ENCODE measurements around the gene GPR137.

GPR137 gene

DNA sequence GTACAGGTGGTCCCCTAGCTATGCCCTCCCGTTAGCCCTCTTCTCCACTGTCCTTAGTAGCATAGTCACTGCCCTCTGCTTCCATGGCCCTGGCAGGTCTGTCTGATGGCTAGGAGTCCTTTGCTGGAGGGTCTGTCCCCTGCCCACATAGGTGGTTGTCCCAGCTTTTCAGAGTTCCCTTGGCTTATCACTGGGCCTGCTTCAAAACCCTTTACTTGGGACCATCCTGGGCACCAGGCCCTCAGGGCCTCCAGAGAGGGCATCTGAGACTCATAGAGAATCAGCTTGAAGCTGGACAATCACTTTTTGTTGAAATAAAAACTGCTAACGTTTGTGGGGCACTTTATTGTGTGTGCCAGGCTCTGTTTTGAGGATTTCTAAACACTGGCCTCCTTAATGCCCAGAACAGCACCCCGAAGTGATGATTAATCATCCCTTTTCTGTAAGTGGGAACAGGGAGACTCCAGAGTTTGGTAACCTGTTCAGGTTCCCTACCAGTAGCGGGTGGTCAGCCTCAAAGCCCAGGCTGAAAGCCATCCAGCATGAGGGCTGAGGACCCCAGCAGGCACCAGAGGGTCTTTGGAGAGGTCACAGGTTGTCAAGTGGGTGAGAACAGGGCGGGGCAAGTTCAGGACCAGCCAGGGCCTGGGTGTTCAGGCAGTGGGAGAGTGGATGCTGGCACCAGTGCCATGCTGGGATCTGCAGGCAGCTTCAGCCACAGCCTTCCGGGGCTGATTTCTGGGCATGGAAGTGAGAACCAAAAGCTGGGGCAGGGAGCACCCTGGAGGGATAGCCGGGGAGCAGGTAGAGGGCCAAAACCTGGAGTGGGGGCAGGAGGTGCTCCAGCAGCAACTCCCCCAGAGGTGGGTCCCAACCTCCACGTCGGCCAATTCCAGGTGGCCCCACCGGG is 5.0 kb downstream of the GPR137 start:
- Histone ChIP-seq H3K9me3 (ENCODE audit: low read length) (no peaks in the 10 kb centered on the region), H3K4me1 (ENCODE audit: insufficient read depth, low read length) (peaks cover 30% of the 10 kb centered on the region), H3K27me3 (ENCODE audit: insufficient read depth, low read length) (peaks cover 42% of the 10 kb centered on the region), H2AFZ (ENCODE audit: low read depth, low read length) (no peak overlapping the region), H3K36me3 (ENCODE audit: insufficient read depth, low read length) (no peaks in the 10 kb centered on the region), H3K4me3 (ENCODE audit: low read length) (no peak overlapping the region)

DNA sequence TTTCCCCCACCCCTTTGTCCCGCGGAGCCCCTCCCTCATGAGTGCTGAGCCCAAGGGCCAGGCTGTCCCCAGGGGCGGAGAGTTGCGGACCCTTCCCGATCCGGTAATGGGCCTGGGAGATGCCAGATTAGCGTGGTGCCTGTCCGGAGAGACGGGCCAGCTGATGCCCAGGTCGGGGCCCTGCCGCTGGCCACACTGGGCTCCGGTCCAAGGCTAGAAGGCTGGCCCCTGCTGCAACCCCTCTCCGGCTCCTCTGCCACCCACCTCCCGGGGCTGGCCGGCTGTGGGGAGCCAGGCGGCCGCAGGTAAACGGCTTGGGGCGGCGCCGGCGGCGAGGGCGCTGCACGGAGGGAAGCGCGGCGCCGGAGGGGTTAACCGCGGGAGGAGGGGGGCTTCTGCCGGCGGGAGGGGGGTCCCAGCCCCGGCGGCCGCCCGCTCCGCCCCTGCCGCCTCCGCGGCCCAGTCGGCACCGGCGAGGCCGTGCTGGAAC is 5.7 kb downstream of the GPR137 start, which contains the start of gene KCNK4:
Gene KCNK4, plus strand, starts transcription at position 41 of the 490 bp plus-strand sequence. CDS start 1,717 bp downstream, outside the sequence.
- Histone ChIP-seq H3K9me3 (ENCODE audit: low read length) (no peaks in the 10 kb centered on the region), H3K4me1 (ENCODE audit: insufficient read depth, low read length) (peaks cover 25% of the 10 kb centered on the region), H3K4me3 (ENCODE audit: low read length) (peak within 1 kb of the TSS; percentile 38), H2AFZ (ENCODE audit: low read depth, low read length) (peak within 1 kb of the TSS; percentile 23), H3K27me3 (ENCODE audit: insufficient read depth, low read length) (peaks cover 49% of the 10 kb centered on the region), H3K36me3 (ENCODE audit: insufficient read depth, low read length) (no peaks in the 10 kb centered on the region)

DNA sequence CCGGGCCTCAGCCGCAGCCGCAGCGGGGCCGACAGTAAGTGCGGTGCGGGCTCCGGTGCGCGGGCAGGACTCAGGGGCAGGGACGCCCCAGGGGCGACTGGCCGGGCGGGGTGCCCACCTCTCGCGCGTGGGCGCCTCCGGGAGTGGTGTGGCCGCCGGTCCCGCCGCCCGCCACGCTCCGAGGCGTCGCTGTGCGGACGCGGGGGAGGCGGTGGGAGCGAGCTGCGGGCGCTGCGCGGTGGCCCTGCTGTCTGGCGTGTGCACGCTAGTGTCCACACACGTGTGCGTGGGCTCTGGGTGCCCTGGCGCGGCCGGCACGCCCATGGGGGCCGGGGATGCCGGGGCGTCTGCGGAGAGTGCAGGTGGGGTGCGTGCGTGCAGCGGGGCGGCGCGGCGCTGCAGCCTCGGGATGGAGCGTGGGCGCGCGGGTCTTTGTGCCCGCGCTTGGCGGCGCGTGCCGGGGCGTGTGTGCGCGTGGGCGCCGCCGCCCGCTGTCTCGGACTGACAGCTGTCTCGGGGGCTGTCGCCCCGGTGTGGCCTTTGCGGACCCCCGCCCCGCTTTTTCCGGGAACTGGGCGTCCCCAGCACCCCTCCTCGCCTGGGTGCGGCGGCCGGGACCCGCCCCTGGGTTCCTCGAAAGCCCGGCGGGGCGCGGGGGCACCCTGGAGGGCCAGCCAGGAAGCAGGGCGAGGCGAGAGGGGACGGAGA is 6.3 kb downstream of the GPR137 start:
- no peaks in the 10 kb centered on the region for H3K9me3 ChIP-seq (ENCODE audit: low read length)
- H3K4me1 ChIP-seq (ENCODE audit: insufficient read depth, low read length) = peaks cover 20% of the 10 kb centered on the region
- H2AFZ ChIP-seq (ENCODE audit: low read depth, low read length) = peak overlapping the region; percentile 23
- peaks cover 53% of the 10 kb centered on the region for H3K27me3 ChIP-seq (ENCODE audit: insufficient read depth, low read length)
- H3K36me3 ChIP-seq (ENCODE audit: insufficient read depth, low read length) = no peaks in the 10 kb centered on the region
- H3K4me3 ChIP-seq (ENCODE audit: low read length) = peak overlapping the region; percentile 38

DNA sequence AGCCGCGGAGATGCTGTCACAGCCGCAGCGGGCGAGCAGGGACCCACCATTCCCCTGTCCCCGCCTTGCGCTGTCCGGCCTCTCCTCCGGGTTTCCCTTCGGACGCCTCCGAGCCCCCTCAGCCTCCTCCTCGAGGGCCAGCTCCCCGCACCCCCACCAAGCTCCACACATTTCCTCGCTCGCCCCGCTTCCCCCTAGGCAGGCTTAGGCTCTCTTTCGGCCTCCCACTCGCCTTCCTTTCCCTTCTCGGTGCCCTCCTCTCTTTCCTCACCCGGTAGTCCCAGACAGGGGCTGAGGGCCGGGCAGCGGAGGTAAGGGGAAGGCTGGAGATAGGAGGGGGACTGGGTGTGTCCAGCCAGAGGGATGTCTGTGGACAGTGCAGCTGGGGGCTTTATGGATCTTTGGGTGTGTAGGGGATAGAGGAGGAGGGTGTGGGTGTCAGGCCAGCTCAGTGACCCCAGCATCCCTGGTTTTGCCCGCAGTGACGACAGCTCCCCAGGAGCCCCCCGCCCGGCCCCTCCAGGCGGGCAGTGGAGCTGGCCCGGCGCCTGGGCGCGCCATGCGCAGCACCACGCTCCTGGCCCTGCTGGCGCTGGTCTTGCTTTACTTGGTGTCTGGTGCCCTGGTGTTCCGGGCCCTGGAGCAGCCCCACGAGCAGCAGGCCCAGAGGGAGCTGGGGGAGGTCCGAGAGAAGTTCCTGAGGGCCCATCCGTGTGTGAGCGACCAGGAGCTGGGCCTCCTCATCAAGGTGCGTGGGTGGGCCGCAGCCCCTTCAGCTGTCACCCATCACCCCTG is 7.0 kb downstream of the GPR137 start:
- Histone ChIP-seq H3K36me3 (ENCODE audit: insufficient read depth, low read length) (no peaks in the 10 kb centered on the region), H3K27me3 (ENCODE audit: insufficient read depth, low read length) (peaks cover 60% of the 10 kb centered on the region), H2AFZ (ENCODE audit: low read depth, low read length) (peak overlapping the region; percentile 23), H3K4me3 (ENCODE audit: low read length) (peak overlapping the region; percentile 38), H3K9me3 (ENCODE audit: low read length) (no peaks in the 10 kb centered on the region), H3K4me1 (ENCODE audit: insufficient read depth, low read length) (peaks cover 20% of the 10 kb centered on the region)

DNA sequence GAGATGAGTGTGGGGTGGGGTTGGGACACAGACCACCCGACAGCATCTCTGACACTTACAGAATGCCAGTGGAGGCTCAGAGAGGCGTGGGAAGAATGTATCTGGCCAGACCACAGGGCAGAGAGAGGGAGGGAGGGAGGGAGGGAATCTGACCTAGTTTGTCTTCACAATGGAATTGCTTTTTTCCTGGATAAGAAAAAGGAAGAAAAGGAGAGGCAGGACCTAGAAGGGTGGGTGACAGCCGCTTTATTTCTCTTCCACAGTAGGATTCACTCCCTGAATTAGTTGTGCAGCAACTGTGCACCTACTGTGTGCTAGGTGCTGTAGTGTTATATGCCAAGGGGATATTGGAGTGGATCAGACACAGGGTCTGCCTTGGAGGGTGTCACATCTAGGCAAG is 9.1 kb downstream of the GPR137 start:
- Histone ChIP-seq H2AFZ (ENCODE audit: low read depth, low read length) (no peak overlapping the region), H3K4me3 (ENCODE audit: low read length) (no peak overlapping the region), H3K9me3 (ENCODE audit: low read length) (no peaks in the 10 kb centered on the region), H3K27me3 (ENCODE audit: insufficient read depth, low read length) (peaks cover 75% of the 10 kb centered on the region), H3K4me1 (ENCODE audit: insufficient read depth, low read length) (peaks cover 28% of the 10 kb centered on the region), H3K36me3 (ENCODE audit: insufficient read depth, low read length) (no peaks in the 10 kb centered on the region)

DNA sequence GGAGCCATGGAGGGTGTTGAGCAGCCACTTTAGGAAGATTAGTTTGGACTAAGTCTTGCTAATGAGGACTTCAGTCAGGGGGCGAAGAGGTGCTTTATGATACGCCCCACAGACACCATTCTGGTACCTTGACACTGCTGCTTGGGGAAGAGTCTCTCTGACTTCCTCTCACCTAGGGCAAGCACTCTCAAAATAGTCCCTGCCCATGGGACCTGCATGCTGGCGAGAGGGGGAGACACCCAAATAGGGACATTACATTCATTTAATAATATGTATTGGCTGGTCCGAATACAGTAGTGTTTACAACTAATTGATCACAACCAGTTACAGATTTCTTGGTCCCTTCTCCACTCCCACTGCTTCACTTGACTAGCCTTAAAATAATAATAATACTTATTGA is 10.1 kb downstream of the GPR137 start:
- Histone ChIP-seq H3K4me3 (ENCODE audit: low read length) (no peak overlapping the region), H2AFZ (ENCODE audit: low read depth, low read length) (no peak overlapping the region), H3K36me3 (ENCODE audit: insufficient read depth, low read length) (no peaks in the 10 kb centered on the region), H3K27me3 (ENCODE audit: insufficient read depth, low read length) (peaks cover 77% of the 10 kb centered on the region), H3K9me3 (ENCODE audit: low read length) (no peaks in the 10 kb centered on the region), H3K4me1 (ENCODE audit: insufficient read depth, low read length) (peaks cover 34% of the 10 kb centered on the region)

DNA sequence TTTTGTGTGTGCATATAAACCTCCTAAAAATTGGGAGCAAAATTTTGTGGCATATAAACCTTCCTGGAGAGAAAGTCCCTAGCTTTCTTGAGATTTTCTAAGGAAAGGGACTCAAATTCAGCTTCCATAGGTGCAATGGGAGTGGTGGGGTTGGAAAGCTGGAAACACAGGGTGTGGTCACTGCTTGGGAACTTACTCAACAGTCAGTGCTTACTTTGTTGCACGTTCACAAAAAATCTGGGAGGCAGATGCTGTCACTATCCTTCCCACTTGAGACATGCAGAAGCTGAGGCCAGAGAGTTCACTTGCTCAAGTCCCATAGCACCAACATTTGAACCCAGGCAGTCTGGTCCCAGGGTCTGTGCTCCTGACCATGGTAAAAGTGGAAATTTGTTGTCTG is 10.6 kb downstream of the GPR137 start:
- Histone ChIP-seq H3K4me3 (ENCODE audit: low read length) (no peak overlapping the region), H3K9me3 (ENCODE audit: low read length) (no peaks in the 10 kb centered on the region), H3K4me1 (ENCODE audit: insufficient read depth, low read length) (peaks cover 34% of the 10 kb centered on the region), H2AFZ (ENCODE audit: low read depth, low read length) (no peak overlapping the region), H3K36me3 (ENCODE audit: insufficient read depth, low read length) (no peaks in the 10 kb centered on the region), H3K27me3 (ENCODE audit: insufficient read depth, low read length) (peaks cover 73% of the 10 kb centered on the region)

DNA sequence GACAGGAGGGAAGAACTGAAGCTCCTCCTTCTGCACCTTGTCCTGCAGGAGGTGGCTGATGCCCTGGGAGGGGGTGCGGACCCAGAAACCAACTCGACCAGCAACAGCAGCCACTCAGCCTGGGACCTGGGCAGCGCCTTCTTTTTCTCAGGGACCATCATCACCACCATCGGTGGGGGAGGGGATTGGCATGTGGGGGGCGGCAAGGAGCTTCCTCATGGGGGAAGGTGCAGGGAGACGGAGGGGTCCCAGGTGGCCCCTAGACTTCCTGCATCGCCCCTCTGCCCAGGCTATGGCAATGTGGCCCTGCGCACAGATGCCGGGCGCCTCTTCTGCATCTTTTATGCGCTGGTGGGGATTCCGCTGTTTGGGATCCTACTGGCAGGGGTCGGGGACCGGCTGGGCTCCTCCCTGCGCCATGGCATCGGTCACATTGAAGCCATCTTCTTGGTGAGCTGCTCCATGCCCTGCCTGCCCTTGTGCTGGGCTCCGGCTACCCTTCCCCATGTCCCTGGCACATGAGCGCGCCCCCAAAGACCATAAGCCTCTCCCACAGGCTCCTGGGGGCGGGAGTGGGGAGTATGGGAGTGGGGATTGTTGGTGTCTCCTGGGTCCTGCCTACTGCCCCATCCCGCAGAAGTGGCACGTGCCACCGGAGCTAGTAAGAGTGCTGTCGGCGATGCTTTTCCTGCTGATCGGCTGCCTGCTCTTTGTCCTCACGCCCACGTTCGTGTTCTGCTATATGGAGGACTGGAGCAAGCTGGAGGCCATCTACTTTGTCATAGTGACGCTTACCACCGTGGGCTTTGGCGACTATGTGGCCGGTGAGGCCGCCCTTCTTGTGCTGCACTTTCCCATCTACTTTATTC is 11.4 kb downstream of the GPR137 start:
- Histone ChIP-seq H3K27me3 (ENCODE audit: insufficient read depth, low read length) (peaks cover 65% of the 10 kb centered on the region), H2AFZ (ENCODE audit: low read depth, low read length) (no peak overlapping the region), H3K4me3 (ENCODE audit: low read length) (no peak overlapping the region), H3K9me3 (ENCODE audit: low read length) (no peaks in the 10 kb centered on the region), H3K4me1 (ENCODE audit: insufficient read depth, low read length) (peaks cover 29% of the 10 kb centered on the region), H3K36me3 (ENCODE audit: insufficient read depth, low read length) (no peaks in the 10 kb centered on the region)

DNA sequence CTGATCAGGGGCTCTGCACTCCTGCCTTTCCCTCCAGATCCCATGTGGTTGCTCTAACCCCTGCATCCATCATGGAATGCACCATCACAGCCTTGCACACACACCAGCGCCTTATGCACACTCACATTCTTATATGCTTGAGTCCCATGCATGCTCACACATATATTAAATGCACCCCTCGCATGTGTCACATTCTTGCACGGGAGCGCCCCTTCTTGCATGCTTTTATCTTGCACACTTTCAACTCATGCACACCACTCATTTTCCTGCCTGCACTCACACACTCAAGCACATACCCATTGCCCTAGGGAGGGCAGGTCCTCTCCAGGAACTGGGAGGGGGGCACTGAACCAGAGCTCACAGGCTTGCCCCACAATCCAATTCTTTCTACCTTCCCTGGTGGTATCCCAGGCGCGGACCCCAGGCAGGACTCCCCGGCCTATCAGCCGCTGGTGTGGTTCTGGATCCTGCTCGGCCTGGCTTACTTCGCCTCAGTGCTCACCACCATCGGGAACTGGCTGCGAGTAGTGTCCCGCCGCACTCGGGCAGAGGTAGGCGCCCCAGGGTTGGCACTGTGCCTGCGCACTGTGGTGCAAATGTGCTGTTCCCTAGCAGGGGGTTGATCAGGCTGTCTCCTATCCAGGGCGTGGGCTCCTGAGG is 12.2 kb downstream of the GPR137 start:
- Histone ChIP-seq H2AFZ (ENCODE audit: low read depth, low read length) (no peak overlapping the region), H3K9me3 (ENCODE audit: low read length) (no peaks in the 10 kb centered on the region), H3K36me3 (ENCODE audit: insufficient read depth, low read length) (no peaks in the 10 kb centered on the region), H3K4me1 (ENCODE audit: insufficient read depth, low read length) (peaks cover 24% of the 10 kb centered on the region), H3K27me3 (ENCODE audit: insufficient read depth, low read length) (peaks cover 57% of the 10 kb centered on the region), H3K4me3 (ENCODE audit: low read length) (no peak overlapping the region)

DNA sequence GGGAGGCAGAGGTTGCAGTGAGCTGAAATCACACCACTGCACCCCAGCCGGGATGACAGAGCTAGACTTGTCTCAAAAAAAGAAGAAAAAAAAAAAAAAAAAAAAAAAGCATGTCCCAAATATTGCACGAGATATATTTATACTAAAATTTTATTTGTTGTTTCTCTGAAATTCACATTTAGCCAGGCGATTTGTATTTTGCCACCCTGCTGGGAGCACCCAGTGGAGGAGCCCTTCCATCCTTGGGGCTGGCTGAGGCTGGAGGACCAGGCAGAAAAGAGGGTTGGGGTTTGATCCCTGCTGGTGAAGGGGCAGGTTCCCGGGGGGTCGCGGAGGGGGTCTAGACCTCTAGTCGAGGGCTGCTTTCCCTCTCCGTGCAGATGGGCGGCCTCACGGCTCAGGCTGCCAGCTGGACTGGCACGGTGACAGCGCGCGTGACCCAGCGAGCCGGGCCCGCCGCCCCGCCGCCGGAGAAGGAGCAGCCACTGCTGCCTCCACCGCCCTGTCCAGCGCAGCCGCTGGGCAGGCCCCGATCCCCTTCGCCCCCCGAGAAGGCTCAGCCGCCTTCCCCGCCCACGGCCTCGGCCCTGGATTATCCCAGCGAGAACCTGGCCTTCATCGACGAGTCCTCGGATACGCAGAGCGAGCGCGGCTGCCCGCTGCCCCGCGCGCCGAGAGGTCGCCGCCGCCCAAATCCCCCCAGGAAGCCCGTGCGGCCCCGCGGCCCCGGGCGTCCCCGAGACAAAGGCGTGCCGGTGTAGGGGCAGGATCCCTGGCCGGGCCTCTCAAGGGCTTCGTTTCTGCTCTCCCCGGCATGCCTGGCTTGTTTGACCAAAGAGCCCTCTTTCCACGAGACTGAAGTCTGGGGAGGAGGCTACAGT is 13.6 kb downstream of the GPR137 start:
- peak overlapping the region; percentile 29 for H3K4me3 ChIP-seq (ENCODE audit: low read length)
- H2AFZ ChIP-seq (ENCODE audit: low read depth, low read length) = peak overlapping the region; percentile 77
- H3K9me3 ChIP-seq (ENCODE audit: low read length) = no peaks in the 10 kb centered on the region
- peaks cover 27% of the 10 kb centered on the region for H3K4me1 ChIP-seq (ENCODE audit: insufficient read depth, low read length)
- peaks cover 50% of the 10 kb centered on the region for H3K27me3 ChIP-seq (ENCODE audit: insufficient read depth, low read length)
- H3K36me3 ChIP-seq (ENCODE audit: insufficient read depth, low read length) = no peaks in the 10 kb centered on the region

All from neuron (in vitro differentiated cells).